GM19035 (cell line): ENCODE measurements around the gene CTDP1.
"Not testable (repeated sequence)": the region's sequence is repeated elsewhere in the genome, so short reads cannot be mapped to it uniquely, and the experiment has no call there.

ENCODE experiments used
- ATAC-seq: cut with Tn5 transposase; IDR thresholded peaks from one replicate; pipeline ENCODE4 v1.9.1; 2021; ENCODE audit not compliant: unreplicated experiment

CTDP1 gene

GRCh38 chr18:79723036-79723435 is 43.4 kb downstream of the CTDP1 start:
- no peak for ATAC-seq

GRCh38 chr18:79723628-79724027 is 44.0 kb downstream of the CTDP1 start:
- no peak for ATAC-seq

- no peak for ATAC-seq
Measured at GRCh38 chr18:79724299-79725080, 44.9 kb downstream of the CTDP1 start.

DNA sequence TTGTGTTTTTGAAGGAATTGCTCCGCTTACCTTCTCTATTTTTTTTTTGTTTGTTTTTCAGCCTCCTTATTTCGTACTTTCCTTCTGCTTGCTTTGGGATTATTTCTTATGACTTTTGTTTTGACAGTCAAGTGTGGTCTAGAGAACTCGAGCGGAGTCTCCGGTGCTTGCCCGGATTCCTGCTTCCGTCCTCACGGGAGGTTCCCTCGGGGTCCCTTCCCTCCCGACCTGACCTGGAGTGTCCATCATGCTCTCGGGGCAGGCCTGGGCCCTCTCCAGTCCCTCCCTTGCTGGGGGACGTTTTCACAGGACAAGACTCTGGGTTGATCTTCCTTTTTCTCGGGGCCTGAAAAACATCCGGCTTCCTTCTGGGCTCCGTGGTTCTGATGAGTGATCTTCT is 45.9 kb downstream of the CTDP1 start:
- ATAC-seq = no peak

- ATAC-seq = no peak
Measured at GRCh38 chr18:79726721-79727120, 47.1 kb downstream of the CTDP1 start.

DNA sequence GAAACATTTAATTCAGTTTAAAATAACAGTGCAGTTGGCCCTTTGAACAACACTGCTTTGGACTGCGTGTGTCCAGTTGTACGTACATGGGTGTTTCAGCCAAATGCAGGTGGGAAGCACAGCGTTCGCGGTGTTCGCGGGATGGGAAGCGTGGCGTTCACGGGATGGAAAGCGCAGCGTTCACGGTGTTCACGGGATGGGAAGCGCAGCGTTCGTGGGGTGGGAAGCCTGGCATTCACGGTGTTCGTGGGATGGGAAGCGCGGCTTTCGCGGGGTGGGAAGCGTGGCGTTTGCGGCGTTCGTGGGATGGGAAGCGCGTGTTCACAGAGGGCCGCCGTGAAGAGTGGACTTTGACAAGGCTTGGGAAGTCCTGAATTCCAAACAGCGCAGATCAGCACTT is 47.6 kb downstream of the CTDP1 start:
- ATAC-seq = no peak

DNA sequence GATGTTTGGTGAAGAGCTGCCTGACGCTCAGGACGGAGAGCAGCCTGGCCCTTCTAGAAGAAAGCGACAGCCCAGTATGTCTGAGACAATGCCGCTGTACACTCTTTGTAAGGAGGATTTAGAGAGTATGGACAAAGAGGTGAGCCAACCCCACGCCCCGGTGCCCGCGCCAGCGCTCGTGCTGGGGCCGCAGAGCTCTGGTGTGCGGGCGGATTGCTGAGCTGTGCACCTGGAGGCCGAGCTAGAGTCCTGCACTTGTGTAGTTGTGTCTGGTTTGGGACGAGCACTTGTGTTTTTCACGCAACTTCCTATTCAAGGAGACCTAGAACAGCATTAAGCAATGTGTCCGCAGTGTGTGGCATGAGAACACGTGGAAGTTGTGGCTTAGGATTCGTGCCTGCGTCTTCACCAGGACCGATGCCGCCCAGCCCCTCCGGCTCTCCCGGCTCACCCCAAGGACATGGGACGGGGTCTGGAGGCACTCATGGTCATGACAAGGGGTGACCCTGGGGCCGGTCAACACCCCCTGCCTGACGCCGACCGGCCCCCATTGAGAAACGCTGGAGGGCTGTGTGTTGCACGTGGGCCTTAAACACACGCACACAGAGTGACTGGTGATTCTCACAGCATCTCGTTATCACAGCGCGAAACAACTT is 49.5 kb downstream of the CTDP1 start:
- ATAC-seq = no peak

- ATAC-seq = no peak
Measured at GRCh38 chr18:79729611-79730010, 50.0 kb downstream of the CTDP1 start.

DNA sequence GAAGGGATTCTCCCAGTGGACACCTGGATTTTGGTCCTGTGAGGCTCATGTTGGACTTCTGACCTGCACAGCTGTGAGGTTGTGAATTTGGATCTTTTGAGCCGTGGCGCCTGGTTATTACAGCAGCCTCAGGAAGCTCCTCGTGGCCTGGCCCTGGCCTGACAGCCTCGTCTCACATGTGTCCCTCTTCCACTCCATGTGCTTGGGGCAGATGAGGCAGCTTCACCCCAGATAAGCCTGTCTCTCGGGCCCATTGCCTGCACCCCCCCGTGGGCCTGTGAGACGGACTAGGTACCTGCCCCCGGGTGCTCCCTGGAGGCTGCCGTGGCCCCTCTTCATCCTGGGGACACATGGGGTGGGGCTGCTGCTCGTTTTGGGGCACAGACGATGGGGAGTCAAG is 51.2 kb downstream of the CTDP1 start:
- no peak for ATAC-seq

GRCh38 chr18:79731881-79732720 is 52.5 kb downstream of the CTDP1 start:
- not testable (repeated sequence) for ATAC-seq

DNA sequence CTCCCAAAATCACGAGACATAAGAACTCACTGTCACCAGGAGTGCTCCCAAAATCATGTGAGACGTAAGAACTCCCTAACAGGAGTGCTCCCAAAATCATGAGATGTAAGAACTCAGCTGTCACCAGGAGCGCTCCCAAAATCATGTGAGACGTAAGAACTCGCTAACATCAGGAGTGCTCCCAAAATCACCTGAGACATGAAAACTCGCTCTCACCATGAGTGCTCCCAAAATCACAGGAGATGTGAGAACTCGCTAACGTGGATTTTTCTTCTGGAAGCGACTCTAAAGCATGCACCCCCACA is 53.1 kb downstream of the CTDP1 start:
- ATAC-seq = no peak

- no peak for ATAC-seq
Measured at GRCh38 chr18:79733135-79733701, 53.6 kb downstream of the CTDP1 start.

GRCh38 chr18:79733986-79734770 is 54.6 kb downstream of the CTDP1 start:
- ATAC-seq = no peak

GRCh38 chr18:79735071-79735980 is 55.7 kb downstream of the CTDP1 start:
- ATAC-seq = no peak

DNA sequence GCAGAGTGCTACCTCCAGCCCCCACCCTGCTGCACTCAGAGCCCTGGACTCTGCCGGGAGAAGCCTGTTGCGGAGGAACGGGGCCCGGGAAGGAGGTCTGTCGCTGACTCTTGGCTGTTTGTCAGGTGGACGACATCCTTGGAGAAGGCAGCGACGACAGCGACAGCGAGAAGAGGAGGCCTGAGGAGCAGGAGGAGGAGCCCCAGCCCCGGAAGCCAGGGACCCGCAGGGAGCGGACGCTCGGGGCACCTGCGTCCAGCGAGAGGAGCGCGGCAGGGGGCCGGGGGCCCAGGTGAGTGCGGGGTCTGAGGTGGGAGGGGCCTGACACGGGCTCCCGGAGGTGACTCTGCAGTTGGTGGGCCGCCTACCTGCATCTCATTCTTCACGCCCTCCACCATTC is 56.6 kb downstream of the CTDP1 start:
- ATAC-seq = no peak

DNA sequence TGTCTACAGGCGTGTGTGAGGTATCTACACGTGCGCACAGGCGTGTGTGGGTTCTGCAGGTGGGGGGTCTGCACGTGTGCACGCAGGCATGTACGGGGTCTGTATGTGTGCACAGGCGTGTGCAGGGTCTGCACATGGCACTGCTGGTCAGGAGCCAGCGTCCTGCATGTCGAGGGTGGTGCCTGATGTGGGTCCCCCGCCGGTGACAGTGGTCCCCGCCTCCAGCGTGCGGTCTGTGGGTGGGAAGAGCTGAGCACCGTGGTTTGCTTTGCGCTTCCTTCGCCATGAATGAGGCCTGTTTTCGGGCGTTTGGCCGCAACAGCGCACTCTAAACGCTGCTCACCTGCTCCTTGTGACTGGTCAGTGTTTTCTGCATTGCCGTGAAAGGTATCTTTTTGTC is 57.2 kb downstream of the CTDP1 start:
- ATAC-seq = no peak

DNA sequence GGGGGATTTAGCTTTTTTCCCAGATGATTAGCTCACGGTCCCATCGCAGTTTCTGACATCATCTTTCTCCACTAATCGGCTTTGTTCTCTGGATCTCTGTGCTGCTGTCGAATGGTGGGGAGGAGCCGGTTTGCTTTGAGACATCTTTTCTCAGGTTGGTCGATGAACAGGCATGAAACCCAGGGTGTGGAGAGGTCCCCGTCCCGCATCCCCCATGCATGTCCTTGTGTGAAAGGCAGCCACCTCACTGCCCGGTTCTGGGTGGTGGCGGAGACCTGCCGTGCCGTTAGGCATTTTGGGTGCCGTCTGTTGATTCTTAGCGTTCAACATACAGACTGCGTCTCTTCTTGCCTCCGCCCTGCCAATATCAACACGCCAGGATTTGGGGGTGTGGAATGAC is 57.8 kb downstream of the CTDP1 start:
- no peak for ATAC-seq

DNA sequence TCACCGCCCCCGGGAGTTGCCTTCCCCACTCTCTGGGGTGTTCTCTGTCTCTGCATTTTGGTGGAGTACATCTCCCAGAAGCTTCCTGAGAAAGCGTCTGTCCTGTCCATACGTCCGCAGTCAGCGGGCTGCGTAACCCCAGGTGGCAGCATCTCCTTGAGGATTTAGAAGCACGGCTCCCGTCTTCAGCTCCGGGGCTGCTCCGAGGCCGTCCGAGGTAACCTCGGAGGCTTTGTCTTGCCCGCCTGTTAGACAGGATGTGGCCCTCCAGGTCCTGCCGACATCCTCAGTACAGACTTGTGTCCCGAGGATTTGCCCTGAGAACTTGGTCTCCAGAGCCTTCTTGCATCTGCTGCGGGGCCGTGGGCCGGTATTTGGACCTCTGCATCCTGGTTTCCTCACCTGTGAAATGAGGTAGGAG is 58.4 kb downstream of the CTDP1 start:
- ATAC-seq = no peak

DNA sequence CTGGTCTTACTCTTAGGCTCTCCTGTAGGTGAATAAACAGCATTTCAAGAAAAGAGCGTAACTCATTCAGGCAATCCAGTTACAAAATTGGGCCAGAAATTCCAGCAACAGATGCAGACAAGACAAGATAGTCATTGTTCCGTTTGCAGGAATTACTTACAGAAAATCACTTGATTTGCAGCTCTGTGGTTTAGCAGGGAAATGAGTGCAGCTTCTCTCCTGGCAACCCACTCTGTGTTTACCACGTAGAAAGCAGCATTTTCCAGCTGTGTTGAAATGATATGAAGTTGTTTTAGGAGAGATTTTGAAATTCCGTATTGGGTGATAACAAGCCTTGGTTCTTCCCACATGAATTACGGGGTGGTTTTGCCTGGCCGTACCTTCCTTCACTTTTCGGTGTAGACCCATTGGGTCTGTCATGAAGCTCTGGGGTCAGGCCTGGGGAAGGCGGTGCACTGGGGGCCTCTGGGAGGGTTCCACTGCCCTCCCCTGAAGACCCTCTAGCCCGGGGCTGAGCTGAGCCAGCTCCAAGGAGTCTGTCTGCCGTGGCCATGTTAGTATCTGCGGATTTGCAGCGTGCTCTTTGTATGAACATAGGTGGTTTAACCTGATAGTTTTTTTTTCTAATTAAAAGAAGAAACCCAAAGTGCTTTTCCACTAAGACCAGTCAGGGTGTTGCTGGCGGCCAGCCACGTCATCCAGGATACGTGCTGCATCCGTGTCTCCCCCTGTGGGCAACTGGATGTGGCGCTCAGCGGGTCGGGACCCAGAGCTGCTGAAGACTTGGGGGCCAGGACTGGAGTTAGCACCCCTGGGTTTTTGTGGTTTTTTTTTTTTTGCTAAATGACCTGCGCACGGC is 59.2 kb downstream of the CTDP1 start:
- ATAC-seq = no peak
